Hematopoietic multipotent progenitor cell (in vitro differentiated cells): ENCODE results near the gene CASZ1. TPM values are rescaled to one million over a fixed set of nuclear protein-coding genes. Genes with fewer than 3 reads are reported as not detected.

Source experiments
- DNase-seq, 3 donors: peaks; one replicate each; pipeline ENCODE4 v3.0.0-alpha.2; 2011 to 2015; ENCODE audit warnings: low read depth in 2 of 3, low spot score in 2 of 3
- total RNA-seq: library from RNA; depleted of rRNA; stranded (reverse); fragments of >200 nt; gene quantifications from one replicate; pipeline ENCODE4 v1.2.3, GENCODE V29; 2012

Gene CASZ1
- total RNA-seq, 1 donor, result 6.2 TPM

GRCh38 chr1:10712568-10713362 is 83.7 kb downstream of the CASZ1 start:
- DNase-seq, result no peak

- no peak for DNase-seq
These were observed 86.0 kb downstream of the CASZ1 start for GRCh38 chr1:10710489-10710888.

- no peak for DNase-seq
These were observed 86.8 kb downstream of the CASZ1 start for GRCh38 chr1:10709646-10710045.

- no peak for DNase-seq
These were observed 87.3 kb downstream of the CASZ1 start for GRCh38 chr1:10709165-10709564.

GRCh38 chr1:10708757-10709156 is 87.7 kb downstream of the CASZ1 start:
- DNase-seq, result no peak

- no peak for DNase-seq
These were observed 89.2 kb downstream of the CASZ1 start for GRCh38 chr1:10707208-10707607.

- DNase-seq, result no peak
These were observed 90.0 kb downstream of the CASZ1 start for GRCh38 chr1:10706376-10706913.

GRCh38 chr1:10705953-10706352 is 90.5 kb downstream of the CASZ1 start:
- DNase-seq, result no peak

GRCh38 chr1:10704368-10704882 is 92.0 kb downstream of the CASZ1 start:
- no peak for DNase-seq

GRCh38 chr1:10703702-10704101 is 92.7 kb downstream of the CASZ1 start:
- no peak for DNase-seq

GRCh38 chr1:10701145-10701544 is 95.3 kb downstream of the CASZ1 start:
- DNase-seq, result no peak

GRCh38 chr1:10699470-10699835 is 97.0 kb downstream of the CASZ1 start:
- DNase-seq, result no peak

- no peak for DNase-seq
These were observed 97.5 kb downstream of the CASZ1 start for GRCh38 chr1:10698726-10699469.

- DNase-seq, result no peak
These were observed 98.8 kb downstream of the CASZ1 start for GRCh38 chr1:10697621-10698160.

GRCh38 chr1:10696977-10697376 is 99.5 kb downstream of the CASZ1 start:
- no peak for DNase-seq

GRCh38 chr1:10694633-10695627 is 101.5 kb downstream of the CASZ1 start:
- DNase-seq, result peak; percentile 62 to 82 (median 81)

GRCh38 chr1:10694274-10694632 is 102.2 kb downstream of the CASZ1 start:
- peak; percentile 52 to 75 (median 65) for DNase-seq

- peak in 2 of 3 donors; percentile 71 to 75 for DNase-seq
These were observed 102.8 kb downstream of the CASZ1 start for GRCh38 chr1:10693497-10694273.

GRCh38 chr1:10693152-10693496 is 103.3 kb downstream of the CASZ1 start:
- no peak for DNase-seq
